ENCODE results near the gene ENTPD6. TPM values are rescaled to one million over a fixed set of nuclear protein-coding genes. Genes with fewer than 3 reads are reported as not detected.
"Not testable (repeated sequence)": the region's sequence is repeated elsewhere in the genome, so short reads cannot be mapped to it uniquely, and the experiment has no call there.

The ENTPD6 gene
- total and polyA plus RNA-seq, 5 donors from 2014 or later: 27.2 to 68.0 (median 30.8) TPM

GRCh38 chr20:25259788-25260254 lies 64.3 kb downstream of the ENTPD6 start:
- Mint-ChIP-seq H3K4me3 (peak overlapping the region; percentile 43 to 77 (median 46)), H3K9me3 (peaks cover 0 to 3% (median 0%) of the 10 kb centered on the region in 7 donors), H3K27me3 (no peaks in the 10 kb centered on the region), H3K36me3 (peaks cover 32% of the 10 kb centered on the region), H3K27ac (peak overlapping the region; percentile 75 to 97 (median 95)), H3K4me1 (peaks cover 0 to 76% (median 19%) of the 10 kb centered on the region in 4 donors)
- peak overlapping the region; percentile 33 for H3K27ac ChIP-seq (ENCODE audit: insufficient read depth, low read length, poor library complexity, severe bottlenecking)
- H3K9me3 ChIP-seq (ENCODE audit: control insufficient read depth in 2 of 2, low read length in 2 of 2): no peaks in the 10 kb centered on the region
- H3K36me3 ChIP-seq (ENCODE audit: control insufficient read depth, insufficient read depth, low read length): peaks cover 12% of the 10 kb centered on the region
- H3K4me1 ChIP-seq (ENCODE audit: control insufficient read depth, insufficient read depth, low read length, poor library complexity, severe bottlenecking): peaks cover 15% of the 10 kb centered on the region
- H3K27me3 ChIP-seq (ENCODE audit: control insufficient read depth, insufficient read depth, low read length): no peaks in the 10 kb centered on the region
- DNase-seq (peak in 2 of 3 donors; percentile 33 to 41), ATAC-seq (ENCODE audit: low read depth in 2 of 2) (peak; percentile 37 to 56)
- no peak overlapping the region for H3K4me3 ChIP-seq (ENCODE audit: low read depth, low read length)

- peaks cover 12% of the 10 kb centered on the region for H3K4me1 ChIP-seq (ENCODE audit: control insufficient read depth, insufficient read depth, low read length, poor library complexity, severe bottlenecking)
- H3K36me3 ChIP-seq (ENCODE audit: control insufficient read depth, insufficient read depth, low read length): peaks cover 12% of the 10 kb centered on the region
- peak in 2 of 3 donors; percentile 50 to 52 for DNase-seq
- not testable (repeated sequence) for H3K27me3 Mint-ChIP-seq; H3K27me3 ChIP-seq (ENCODE audit: control insufficient read depth, insufficient read depth, low read length); H3K9me3 ChIP-seq (ENCODE audit: control insufficient read depth in 2 of 2, low read length in 2 of 2); ATAC-seq (ENCODE audit: low read depth in 2 of 2); H3K4me3 ChIP-seq (ENCODE audit: low read depth, low read length); H3K9me3 Mint-ChIP-seq
- peak overlapping the region; percentile 75 to 95 (median 80) for H3K27ac Mint-ChIP-seq
- peaks cover 33% of the 10 kb centered on the region for H3K36me3 Mint-ChIP-seq
- peaks cover 1 to 68% (median 18%) of the 10 kb centered on the region in 4 donors for H3K4me1 Mint-ChIP-seq
- peak overlapping the region; percentile 14 for H3K27ac ChIP-seq (ENCODE audit: insufficient read depth, low read length, poor library complexity, severe bottlenecking)
- H3K4me3 Mint-ChIP-seq: peak overlapping the region in 3 of 4 donors; percentile 43 to 65 (median 48)
Observed at GRCh38 chr20:25260770-25261437, 65.4 kb downstream of the ENTPD6 start.

GRCh38 chr20:25269057-25269832 lies 73.7 kb downstream of the ENTPD6 start:
- no peaks in the 10 kb centered on the region for H3K9me3 ChIP-seq (ENCODE audit: control insufficient read depth in 2 of 2, low read length in 2 of 2)
- no peak for DNase-seq
- H3K36me3 ChIP-seq (ENCODE audit: control insufficient read depth, insufficient read depth, low read length): peaks cover 37% of the 10 kb centered on the region
- no peak overlapping the region for H3K4me3 ChIP-seq (ENCODE audit: low read depth, low read length)
- no peaks in the 10 kb centered on the region for H3K9me3 Mint-ChIP-seq
- peaks cover 0 to 13% (median 8%) of the 10 kb centered on the region in 4 donors for H3K4me1 Mint-ChIP-seq
- H3K27me3 ChIP-seq (ENCODE audit: control insufficient read depth, insufficient read depth, low read length): no peaks in the 10 kb centered on the region
- H3K4me1 ChIP-seq (ENCODE audit: control insufficient read depth, insufficient read depth, low read length, poor library complexity, severe bottlenecking): no peaks in the 10 kb centered on the region
- no peak overlapping the region for H3K27ac ChIP-seq (ENCODE audit: insufficient read depth, low read length, poor library complexity, severe bottlenecking)
- no peaks in the 10 kb centered on the region for H3K27me3 Mint-ChIP-seq
- H3K36me3 Mint-ChIP-seq: peaks cover 37% of the 10 kb centered on the region
- peak overlapping the region in 2 of 3 donors; percentile 5 to 72 for H3K27ac Mint-ChIP-seq
- no peak overlapping the region for H3K4me3 Mint-ChIP-seq
- ATAC-seq (ENCODE audit: low read depth in 2 of 2): no peak

GRCh38 chr20:25269833-25270170 lies 74.3 kb downstream of the ENTPD6 start:
- Histone ChIP-seq H3K9me3 (ENCODE audit: control insufficient read depth in 2 of 2, low read length in 2 of 2) (no peaks in the 10 kb centered on the region), H3K27ac (ENCODE audit: insufficient read depth, low read length, poor library complexity, severe bottlenecking) (no peak overlapping the region), H3K4me3 (ENCODE audit: low read depth, low read length) (no peak overlapping the region), H3K4me1 (ENCODE audit: control insufficient read depth, insufficient read depth, low read length, poor library complexity, severe bottlenecking) (no peaks in the 10 kb centered on the region), H3K27me3 (ENCODE audit: control insufficient read depth, insufficient read depth, low read length) (no peaks in the 10 kb centered on the region), H3K36me3 (ENCODE audit: control insufficient read depth, insufficient read depth, low read length) (peaks cover 41% of the 10 kb centered on the region)
- DNase-seq (no peak), ATAC-seq (ENCODE audit: low read depth in 2 of 2) (no peak)
- H3K4me3 Mint-ChIP-seq: no peak overlapping the region
- no peaks in the 10 kb centered on the region for H3K9me3 Mint-ChIP-seq
- peaks cover 0 to 13% (median 8%) of the 10 kb centered on the region in 4 donors for H3K4me1 Mint-ChIP-seq
- H3K27me3 Mint-ChIP-seq: no peaks in the 10 kb centered on the region
- peaks cover 32% of the 10 kb centered on the region for H3K36me3 Mint-ChIP-seq
- H3K27ac Mint-ChIP-seq: peak overlapping the region in 1 of 3 donors; percentile 72

GRCh38 chr20:25270829-25271251 lies 75.3 kb downstream of the ENTPD6 start:
- ATAC-seq (ENCODE audit: low read depth in 2 of 2) (no peak), DNase-seq (no peak)
- Histone ChIP-seq H3K27ac (ENCODE audit: insufficient read depth, low read length, poor library complexity, severe bottlenecking) (no peak overlapping the region), H3K36me3 (ENCODE audit: control insufficient read depth, insufficient read depth, low read length) (peaks cover 50% of the 10 kb centered on the region), H3K9me3 (ENCODE audit: control insufficient read depth in 2 of 2, low read length in 2 of 2) (no peaks in the 10 kb centered on the region), H3K4me3 (ENCODE audit: low read depth, low read length) (no peak overlapping the region), H3K27me3 (ENCODE audit: control insufficient read depth, insufficient read depth, low read length) (no peaks in the 10 kb centered on the region), H3K4me1 (ENCODE audit: control insufficient read depth, insufficient read depth, low read length, poor library complexity, severe bottlenecking) (no peaks in the 10 kb centered on the region)
- Mint-ChIP-seq H3K27ac (peak overlapping the region in 1 of 3 donors; percentile 51), H3K9me3 (no peaks in the 10 kb centered on the region), H3K4me1 (peaks cover 0 to 13% (median 8%) of the 10 kb centered on the region in 4 donors), H3K27me3 (no peaks in the 10 kb centered on the region), H3K4me3 (no peak overlapping the region), H3K36me3 (peaks cover 37% of the 10 kb centered on the region)

GRCh38 chr20:25271486-25272222 lies 76.1 kb downstream of the ENTPD6 start:
- ATAC-seq (ENCODE audit: low read depth in 2 of 2): no peak
- Histone ChIP-seq H3K4me1 (ENCODE audit: control insufficient read depth, insufficient read depth, low read length, poor library complexity, severe bottlenecking) (no peaks in the 10 kb centered on the region), H3K27ac (ENCODE audit: insufficient read depth, low read length, poor library complexity, severe bottlenecking) (no peak overlapping the region), H3K4me3 (ENCODE audit: low read depth, low read length) (no peak overlapping the region), H3K9me3 (ENCODE audit: control insufficient read depth in 2 of 2, low read length in 2 of 2) (no peaks in the 10 kb centered on the region), H3K36me3 (ENCODE audit: control insufficient read depth, insufficient read depth, low read length) (peaks cover 50% of the 10 kb centered on the region), H3K27me3 (ENCODE audit: control insufficient read depth, insufficient read depth, low read length) (no peaks in the 10 kb centered on the region)
- no peak for DNase-seq
- H3K4me3 Mint-ChIP-seq: no peak overlapping the region
- H3K36me3 Mint-ChIP-seq: peaks cover 37% of the 10 kb centered on the region
- peaks cover 0 to 10% (median 4%) of the 10 kb centered on the region in 4 donors for H3K4me1 Mint-ChIP-seq
- no peak overlapping the region for H3K27ac Mint-ChIP-seq
- no peaks in the 10 kb centered on the region for H3K27me3 Mint-ChIP-seq
- H3K9me3 Mint-ChIP-seq: no peaks in the 10 kb centered on the region

- Mint-ChIP-seq H3K4me1 (peaks cover 0 to 3% (median 1%) of the 10 kb centered on the region in 4 donors), H3K27me3 (no peaks in the 10 kb centered on the region), H3K4me3 (no peak overlapping the region), H3K27ac (no peak overlapping the region), H3K9me3 (no peaks in the 10 kb centered on the region), H3K36me3 (peaks cover 37% of the 10 kb centered on the region)
- no peaks in the 10 kb centered on the region for H3K9me3 ChIP-seq (ENCODE audit: control insufficient read depth in 2 of 2, low read length in 2 of 2)
- peaks cover 56% of the 10 kb centered on the region for H3K36me3 ChIP-seq (ENCODE audit: control insufficient read depth, insufficient read depth, low read length)
- H3K4me3 ChIP-seq (ENCODE audit: low read depth, low read length): no peak overlapping the region
- DNase-seq: no peak
- H3K4me1 ChIP-seq (ENCODE audit: control insufficient read depth, insufficient read depth, low read length, poor library complexity, severe bottlenecking): no peaks in the 10 kb centered on the region
- ATAC-seq (ENCODE audit: low read depth in 2 of 2): no peak
- no peak overlapping the region for H3K27ac ChIP-seq (ENCODE audit: insufficient read depth, low read length, poor library complexity, severe bottlenecking)
- H3K27me3 ChIP-seq (ENCODE audit: control insufficient read depth, insufficient read depth, low read length): no peaks in the 10 kb centered on the region
Observed at GRCh38 chr20:25272223-25273000, 76.9 kb downstream of the ENTPD6 start.

All from CD4-positive, CD25-positive, alpha-beta regulatory T cell (primary cell).